Panc1 (cell line): ENCODE results near the gene PAK6. TPM values are rescaled to one million over a fixed set of nuclear protein-coding genes. Genes with fewer than 3 reads are reported as not detected.

Experiments
- ATAC-seq: fragments of 200-7000 bp; cut with Tn5 transposase; 2 replicates; pipeline ENCODE4 v1.9.1; 2020; ENCODE audit warnings: mild to moderate bottlenecking, moderate library complexity
- BruUV-seq: library from RNA; stranded (reverse); fragments of 400-500 nt; replicated peaks from 2 replicates; lab custom pipeline; 2021; lab: Mats Ljungman, UMichigan
- CTCF ChIA-PET: fragments of 300-600 bp; sonication (Branson Sonifier 250); formaldehyde crosslinking; loops from one replicate; lab custom pipeline; 2022; ENCODE audit warnings: antibody characterized with exemption; lab: Charles Lee
- POLR2A ChIA-PET: fragments of 300-600 bp; sonication (Branson Sonifier 250); formaldehyde crosslinking; loops from one replicate; lab custom pipeline; 2022; ENCODE audit warnings: antibody characterized with exemption; lab: Charles Lee
- DNase-seq: peaks from one replicate; pipeline ENCODE4 v3.0.0-alpha.2; 2010; ENCODE audit warnings: low read depth, low spot score
- H3K27ac ChIP-seq: 2 replicates; pipeline ENCODE4 v1.5.1; 2011; ENCODE audit warnings: mild to moderate bottlenecking, low read length, inconsistent platforms
- H3K27me3 ChIP-seq: fragments of 200-500 bp; sonication (Bioruptor generic); 2 replicates; pipeline ENCODE4 v1.6.0; 2014; ENCODE audit warnings: low read length, inconsistent platforms; ENCODE audit not compliant: control insufficient read depth, insufficient read depth
- H3K36me3 ChIP-seq: fragments of 200-500 bp; sonication (Bioruptor generic); 2 replicates; pipeline ENCODE4 v1.5.1; 2014; ENCODE audit warnings: inconsistent platforms, mild to moderate bottlenecking, low read length, moderate library complexity; ENCODE audit not compliant: control insufficient read depth, insufficient read depth
- H3K4me1 ChIP-seq: 2 replicates; pipeline ENCODE4 v1.5.1; 2011; ENCODE audit warnings: inconsistent platforms, mild to moderate bottlenecking, low read length, moderate library complexity; ENCODE audit not compliant: control insufficient read depth, insufficient read depth
- H3K4me3 ChIP-seq, 2 experiments: 2 replicates each; pipeline ENCODE4 v1.5.1; 2011 to 2012; ENCODE audit warnings: low read depth in 2 of 2, low read length in 2 of 2, mild to moderate bottlenecking in 2 of 2, inconsistent platforms in 1 of 2, moderate library complexity in 1 of 2
- H3K9me3 ChIP-seq: fragments of 200-500 bp; sonication (Bioruptor generic); 2 replicates; pipeline ENCODE4 v1.5.1; 2014; ENCODE audit warnings: low read depth, mild to moderate bottlenecking, inconsistent platforms, low read length, moderate library complexity; ENCODE audit not compliant: control insufficient read depth, insufficient read depth
- CTCF ChIP-seq: fragments of 450-650 bp; IDR thresholded peaks from 2 replicates; pipeline ENCODE4 v1.5.1; 2017; ENCODE audit warnings: mild to moderate bottlenecking
- POLR2AphosphoS5 ChIP-seq: IDR thresholded peaks from 2 replicates; pipeline ENCODE4 v1.6.1; 2012; ENCODE audit warnings: mild to moderate bottlenecking, low read depth, low read length, moderate library complexity
- REST ChIP-seq, 2 experiments: IDR thresholded peaks; 2 replicates each; pipeline ENCODE4 v1.6.1; 2011 to 2012; ENCODE audit warnings: low read depth in 2 of 2, control low read depth in 1 of 2, low read length in 1 of 2, mild to moderate bottlenecking in 1 of 2, moderate library complexity in 1 of 2; ENCODE audit not compliant: insufficient read depth in 1 of 2
- SIN3A ChIP-seq: IDR thresholded peaks from 2 replicates; pipeline ENCODE4 v1.6.1; 2012; ENCODE audit warnings: low read depth, mild to moderate bottlenecking, low read length, moderate library complexity, borderline replicate concordance; ENCODE audit not compliant: insufficient read depth
- TCF7L2 ChIP-seq: IDR thresholded peaks from 2 replicates; pipeline ENCODE4 v1.6.1; 2011; ENCODE audit warnings: mild to moderate bottlenecking, low read depth, low read length, inconsistent platforms
- in situ Hi-C: cut with HindIII; loops from 2 replicates; pipeline ENCODE4 v1.10.0; 2016; ENCODE audit warnings: low sequenced_read_pairs, low pct_unique_long_range_greater_than_20kb
- intact Hi-C: fragments of 100-400 bp; cut with micrococcal nuclease; formaldehyde crosslinking; loops from one replicate; pipeline ENCODE4 v1.10.0; 2022; ENCODE audit not compliant: unreplicated experiment
- total RNA-seq: library from RNA; stranded (reverse); gene quantifications from one replicate; pipeline ENCODE4 v1.2.1, GENCODE V29; 2021; ENCODE audit not compliant: unreplicated experiment

Gene PAK6
- total RNA-seq, 1 experiment from 2014 or later, result 6.3 TPM

GRCh38 chr15:40267670-40268069 lies 28.8 kb downstream of the PAK6 start:
- intact Hi-C loops, result no loop called here
- ChIA-PET CTCF (interaction anchor here (0.6 kb wide), 1 partner anchor 285 kb away, joined by 4 read pairs; no protein-coding TSS in a partner anchor), POLR2A (no interaction called here)
- in situ Hi-C loops, result no loop called here
- DNase-seq (no peak), ATAC-seq (no peak)
- no peak overlapping the region for H3K27ac ChIP-seq
- BruUV-seq, result no TSS peak
- H3K4me3 ChIP-seq, result no peak overlapping the region
- no peaks in the 10 kb centered on the region for H3K27me3 ChIP-seq
- no peaks in the 10 kb centered on the region for H3K36me3 ChIP-seq
- TF ChIP-seq CTCF (no peak), REST (IDR thresholded peaks at IDR 0.05; ENCODE audit: insufficient read depth in 1 of 2, low read depth in 2 of 2, low read length in 1 of 2) (no peak), POLR2AphosphoS5 (no peak), TCF7L2 (no peak), SIN3A (no peak)
- H3K9me3 ChIP-seq, result no peaks in the 10 kb centered on the region
- H3K4me1 ChIP-seq, result peaks cover 23% of the 10 kb centered on the region

GRCh38 chr15:40269604-40270003 lies 30.7 kb downstream of the PAK6 start:
- ChIA-PET CTCF (interaction anchor here (1.7 kb wide), 1 partner anchor 10 kb away, joined by 9 read pairs; no protein-coding TSS in a partner anchor), POLR2A (interaction anchor here (0.6 kb wide), 1 partner anchor 35 kb away, joined by 3 read pairs; no protein-coding TSS in a partner anchor)
- ATAC-seq, result no peak
- no peaks in the 10 kb centered on the region for H3K27me3 ChIP-seq
- no peak for DNase-seq
- in situ Hi-C loops (no loop called here), intact Hi-C loops (loop anchor here (10.0 kb wide), 1 partner anchor 225 kb away; no protein-coding TSS in a partner anchor)
- BruUV-seq, result no TSS peak
- H3K36me3 ChIP-seq, result no peaks in the 10 kb centered on the region
- H3K9me3 ChIP-seq, result no peaks in the 10 kb centered on the region
- peaks cover 11% of the 10 kb centered on the region; the same call in 1 of the 2 replicates for H3K4me1 ChIP-seq
- no peak overlapping the region for H3K4me3 ChIP-seq
- no peak for TF ChIP-seq REST (IDR thresholded peaks at IDR 0.05; ENCODE audit: insufficient read depth in 1 of 2, low read depth in 2 of 2, low read length in 1 of 2)
- TF ChIP-seq CTCF, result no peak
- no peak for TF ChIP-seq SIN3A
- TF ChIP-seq TCF7L2, result no peak
- no peak for TF ChIP-seq POLR2AphosphoS5
- H3K27ac ChIP-seq, result no peak overlapping the region
